ENCODE results near the gene POLR3E. TPM values are rescaled to one million over a fixed set of nuclear protein-coding genes. Genes with fewer than 3 reads are reported as not detected.

The POLR3E gene
- total RNA-seq, 1 donor from 2014 or later, result 32.5 TPM

DNA sequence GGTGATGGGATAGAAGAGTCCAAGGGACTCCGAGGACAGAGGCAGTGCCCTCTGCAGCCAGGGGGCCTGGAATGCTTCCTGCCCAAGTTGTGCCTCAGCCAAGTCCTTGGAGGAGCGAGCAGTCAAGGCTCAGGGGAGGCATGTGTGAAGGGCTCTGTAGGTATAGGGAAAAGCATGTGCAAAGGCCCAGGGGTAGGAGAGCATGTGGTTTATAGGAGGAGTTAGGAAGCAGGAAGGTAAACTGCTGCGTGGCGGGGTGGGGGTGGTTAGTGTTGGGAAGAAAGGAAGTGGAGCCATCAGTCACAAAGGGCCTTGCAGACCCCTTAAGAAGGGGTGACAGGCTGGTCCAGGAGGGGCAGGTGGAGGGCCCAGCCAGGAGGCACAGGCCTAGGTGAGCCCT, 7.2 kb downstream of the POLR3E start:
- H3K4me1 ChIP-seq (ENCODE audit: insufficient read depth, low read length), result no peaks in the 10 kb centered on the region
- DNase-seq (ENCODE audit: low read depth), result no peak
- no peak overlapping the region for H3K27ac ChIP-seq (ENCODE audit: low read depth, low read length)
- H3K27me3 ChIP-seq (ENCODE audit: insufficient read depth, low read length), result no peaks in the 10 kb centered on the region
- H3K27me3 Mint-ChIP-seq (ENCODE audit: low read depth, unreplicated experiment), result no peaks in the 10 kb centered on the region
- H3K4me1 Mint-ChIP-seq (ENCODE audit: low read depth, unreplicated experiment), result peaks cover 3% of the 10 kb centered on the region
- H3K4me2 ChIP-seq (ENCODE audit: low read length), result no peak overlapping the region
- peaks cover 38% of the 10 kb centered on the region for H3K79me2 ChIP-seq (ENCODE audit: insufficient read depth, low read length)
- TF ChIP-seq, protein P1, sequence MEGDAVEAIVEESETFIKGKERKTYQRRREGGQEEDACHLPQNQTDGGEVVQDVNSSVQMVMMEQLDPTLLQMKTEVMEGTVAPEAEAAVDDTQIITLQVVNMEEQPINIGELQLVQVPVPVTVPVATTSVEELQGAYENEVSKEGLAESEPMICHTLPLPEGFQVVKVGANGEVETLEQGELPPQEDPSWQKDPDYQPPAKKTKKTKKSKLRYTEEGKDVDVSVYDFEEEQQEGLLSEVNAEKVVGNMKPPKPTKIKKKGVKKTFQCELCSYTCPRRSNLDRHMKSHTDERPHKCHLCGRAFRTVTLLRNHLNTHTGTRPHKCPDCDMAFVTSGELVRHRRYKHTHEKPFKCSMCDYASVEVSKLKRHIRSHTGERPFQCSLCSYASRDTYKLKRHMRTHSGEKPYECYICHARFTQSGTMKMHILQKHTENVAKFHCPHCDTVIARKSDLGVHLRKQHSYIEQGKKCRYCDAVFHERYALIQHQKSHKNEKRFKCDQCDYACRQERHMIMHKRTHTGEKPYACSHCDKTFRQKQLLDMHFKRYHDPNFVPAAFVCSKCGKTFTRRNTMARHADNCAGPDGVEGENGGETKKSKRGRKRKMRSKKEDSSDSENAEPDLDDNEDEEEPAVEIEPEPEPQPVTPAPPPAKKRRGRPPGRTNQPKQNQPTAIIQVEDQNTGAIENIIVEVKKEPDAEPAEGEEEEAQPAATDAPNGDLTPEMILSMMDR (IDR thresholded peaks at IDR 0.05; ENCODE audit: insufficient read depth, low read depth, low read length), result no peak
- no peak for TF ChIP-seq EZH2 (IDR thresholded peaks at IDR 0.05; ENCODE audit: insufficient read depth, low read length)
- no peak for FAIRE-seq
- H3K4me3 Mint-ChIP-seq (ENCODE audit: unreplicated experiment), result peak overlapping the region; percentile 54
- peaks cover 12% of the 10 kb centered on the region for H3K36me3 Mint-ChIP-seq (ENCODE audit: low read depth, unreplicated experiment)
- H3K27ac Mint-ChIP-seq (ENCODE audit: unreplicated experiment), result no peak overlapping the region
- H2AFZ ChIP-seq (ENCODE audit: low read depth, low read length), result no peak overlapping the region
- H3K36me3 ChIP-seq (ENCODE audit: insufficient read depth, low read length), result peaks cover 3% of the 10 kb centered on the region
- no peak overlapping the region for H3K9ac ChIP-seq (ENCODE audit: low read length)
- H3K9me3 Mint-ChIP-seq (ENCODE audit: unreplicated experiment), result no peaks in the 10 kb centered on the region
- H4K20me1 ChIP-seq (ENCODE audit: insufficient read depth, low read length), result peaks cover 50% of the 10 kb centered on the region
- H3K9me3 ChIP-seq (ENCODE audit: insufficient read depth, low read depth, low read length), result no peaks in the 10 kb centered on the region
- no peak overlapping the region for H3K4me3 ChIP-seq (ENCODE audit: insufficient read depth, low read depth, low read length)

DNA sequence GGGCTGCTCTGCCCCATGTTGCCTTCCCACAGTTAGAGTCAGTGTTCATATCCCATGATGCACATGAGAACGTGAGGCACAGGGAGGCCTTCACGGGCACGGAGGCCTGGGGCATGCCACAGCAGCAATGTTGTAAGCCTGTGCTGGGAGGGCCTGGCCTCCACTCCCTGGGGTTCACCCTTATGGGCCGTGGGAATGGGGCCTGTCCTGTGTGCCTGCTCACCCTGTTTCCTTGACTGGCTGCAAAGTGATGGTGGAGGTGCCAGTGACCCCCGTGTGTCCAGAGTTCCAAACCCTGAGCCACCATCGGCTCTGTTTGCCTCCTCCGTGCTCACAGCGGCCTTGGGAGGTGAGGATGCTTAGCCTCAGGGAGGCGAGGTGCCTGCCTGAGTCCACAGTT, 9.6 kb downstream of the POLR3E start:
- no peaks in the 10 kb centered on the region for H3K4me1 Mint-ChIP-seq (ENCODE audit: low read depth, unreplicated experiment)
- H4K20me1 ChIP-seq (ENCODE audit: insufficient read depth, low read length), result peaks cover 30% of the 10 kb centered on the region

DNA sequence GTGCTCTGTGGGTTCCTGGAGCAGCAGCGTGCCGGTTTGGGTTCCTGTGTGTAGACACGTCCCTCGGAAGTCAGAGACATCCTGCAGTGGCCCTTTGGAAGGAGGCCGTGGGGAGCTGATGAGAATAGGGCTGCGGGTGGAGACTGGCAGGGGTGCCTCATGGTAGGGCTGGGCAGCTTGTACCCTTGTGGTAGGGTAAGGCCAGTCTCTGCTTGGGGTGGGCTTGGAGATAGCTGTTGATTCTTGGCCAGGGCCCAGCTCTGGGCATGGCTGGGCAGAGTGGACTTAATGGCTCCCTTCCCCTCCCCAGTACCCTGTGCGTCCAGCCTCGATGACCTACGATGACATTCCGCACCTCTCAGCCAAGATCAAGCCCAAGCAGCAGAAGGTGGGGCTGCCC, 10.6 kb downstream of the POLR3E start:
- no peaks in the 10 kb centered on the region for H3K27me3 ChIP-seq (ENCODE audit: insufficient read depth, low read length)
- H3K27me3 Mint-ChIP-seq (ENCODE audit: low read depth, unreplicated experiment), result no peaks in the 10 kb centered on the region
- H3K36me3 Mint-ChIP-seq (ENCODE audit: low read depth, unreplicated experiment), result peaks cover 22% of the 10 kb centered on the region
- H3K9me3 ChIP-seq (ENCODE audit: insufficient read depth, low read depth, low read length), result no peaks in the 10 kb centered on the region
- no peak overlapping the region for H3K4me3 ChIP-seq (ENCODE audit: insufficient read depth, low read depth, low read length)
- FAIRE-seq (no peak), DNase-seq (ENCODE audit: low read depth) (no peak)
- no peaks in the 10 kb centered on the region for H3K4me1 Mint-ChIP-seq (ENCODE audit: low read depth, unreplicated experiment)
- H4K20me1 ChIP-seq (ENCODE audit: insufficient read depth, low read length), result peaks cover 21% of the 10 kb centered on the region
- H3K9ac ChIP-seq (ENCODE audit: low read length), result no peak overlapping the region
- H3K4me1 ChIP-seq (ENCODE audit: insufficient read depth, low read length), result no peaks in the 10 kb centered on the region
- H2AFZ ChIP-seq (ENCODE audit: low read depth, low read length), result no peak overlapping the region
- no peak overlapping the region for H3K27ac Mint-ChIP-seq (ENCODE audit: unreplicated experiment)
- no peak overlapping the region for H3K4me2 ChIP-seq (ENCODE audit: low read length)
- H3K79me2 ChIP-seq (ENCODE audit: insufficient read depth, low read length), result peaks cover 11% of the 10 kb centered on the region
- H3K36me3 ChIP-seq (ENCODE audit: insufficient read depth, low read length), result peaks cover 13% of the 10 kb centered on the region
- H3K4me3 Mint-ChIP-seq (ENCODE audit: unreplicated experiment), result no peak overlapping the region
- H3K9me3 Mint-ChIP-seq (ENCODE audit: unreplicated experiment), result no peaks in the 10 kb centered on the region
- H3K27ac ChIP-seq (ENCODE audit: low read depth, low read length), result no peak overlapping the region
- TF ChIP-seq EZH2 (IDR thresholded peaks at IDR 0.05; ENCODE audit: insufficient read depth, low read length), result no peak
- TF ChIP-seq, protein P1 (IDR thresholded peaks at IDR 0.05; ENCODE audit: insufficient read depth, low read depth, low read length), result no peak

More for the DNA sequence above, 9.6 kb downstream of the POLR3E start:
- Mint-ChIP-seq H3K36me3 (ENCODE audit: low read depth, unreplicated experiment) (peaks cover 19% of the 10 kb centered on the region), H3K4me3 (ENCODE audit: unreplicated experiment) (no peak overlapping the region), H3K27me3 (ENCODE audit: low read depth, unreplicated experiment) (no peaks in the 10 kb centered on the region), H3K27ac (ENCODE audit: unreplicated experiment) (no peak overlapping the region), H3K9me3 (ENCODE audit: unreplicated experiment) (no peaks in the 10 kb centered on the region)
- Histone ChIP-seq H3K9me3 (ENCODE audit: insufficient read depth, low read depth, low read length) (no peaks in the 10 kb centered on the region), H3K36me3 (ENCODE audit: insufficient read depth, low read length) (peaks cover 9% of the 10 kb centered on the region), H3K9ac (ENCODE audit: low read length) (no peak overlapping the region), H3K27me3 (ENCODE audit: insufficient read depth, low read length) (no peaks in the 10 kb centered on the region), H3K4me3 (ENCODE audit: insufficient read depth, low read depth, low read length) (no peak overlapping the region), H3K79me2 (ENCODE audit: insufficient read depth, low read length) (peaks cover 21% of the 10 kb centered on the region), H2AFZ (ENCODE audit: low read depth, low read length) (no peak overlapping the region), H3K27ac (ENCODE audit: low read depth, low read length) (no peak overlapping the region), H3K4me1 (ENCODE audit: insufficient read depth, low read length) (no peaks in the 10 kb centered on the region), H3K4me2 (ENCODE audit: low read length) (no peak overlapping the region)
- TF ChIP-seq, protein P1 (IDR thresholded peaks at IDR 0.05; ENCODE audit: insufficient read depth, low read depth, low read length), result no peak
- TF ChIP-seq EZH2 (IDR thresholded peaks at IDR 0.05; ENCODE audit: insufficient read depth, low read length), result no peak
- DNase-seq (ENCODE audit: low read depth) (no peak), FAIRE-seq (no peak)

Measured in astrocyte (in vitro differentiated cells and primary cell).